Keratinocyte (primary cell): ENCODE measurements around the gene TMEM74B. TPM values are rescaled to one million over a fixed set of nuclear protein-coding genes. Genes with fewer than 3 reads are reported as not detected.

Experiments
- DNase-seq: peaks from one replicate; pipeline ENCODE4 v3.0.0-alpha.2; 2011; ENCODE audit warnings: low read depth, missing footprints, low spot score
- FAIRE-seq: peaks from 2 replicates; lab custom pipeline; 2011; peaks lifted over from hg19 to GRCh38; lab: Jason Lieb, UNC
- H2AFZ ChIP-seq: 2 replicates; pipeline ENCODE4 v1.6.0; 2012; ENCODE audit warnings: low read length, control low read depth, inconsistent platforms; ENCODE audit not compliant: control insufficient read depth
- H3K27ac ChIP-seq: 2 replicates; pipeline ENCODE4 v1.5.1; 2011; ENCODE audit warnings: low read length; ENCODE audit not compliant: control insufficient read depth, insufficient read depth
- H3K27me3 ChIP-seq: 3 replicates; pipeline ENCODE4 v1.6.0; 2011; ENCODE audit warnings: low read length; ENCODE audit not compliant: control insufficient read depth, insufficient read depth; ENCODE audit errors: extremely low read depth
- H3K36me3 ChIP-seq, 2 experiments: 2 replicates in 1 of 2; 3 replicates in 1 of 2; pipeline ENCODE4 v1.5.1; 2011; ENCODE audit warnings: low read length in 2 of 2, mild to moderate bottlenecking in 1 of 2; ENCODE audit not compliant: control insufficient read depth in 2 of 2, insufficient read depth in 2 of 2; ENCODE audit errors: extremely low read depth in 1 of 2
- H3K4me1 ChIP-seq: 3 replicates; pipeline ENCODE4 v1.5.1; 2011; ENCODE audit warnings: low read length; ENCODE audit not compliant: control insufficient read depth, insufficient read depth; ENCODE audit errors: extremely low read depth
- H3K4me2 ChIP-seq: 3 replicates; pipeline ENCODE4 v1.6.0; 2011; ENCODE audit warnings: low read depth, low read length; ENCODE audit not compliant: control insufficient read depth, insufficient read depth; ENCODE audit errors: extremely low read depth
- H3K4me3 ChIP-seq, 3 experiments: fragments of 200-600 bp in 1 of 3; sonication (generic) in 1 of 3; 2 replicates in 2 of 3; 3 replicates in 1 of 3; pipeline ENCODE4 v1.5.1; 2011 to 2016; ENCODE audit warnings: low read length in 3 of 3, mild to moderate bottlenecking in 3 of 3, control low read depth in 2 of 3, inconsistent platforms in 1 of 3, low read depth in 1 of 3, mixed read lengths in 1 of 3, mixed run types in 1 of 3, moderate library complexity in 1 of 3; ENCODE audit not compliant: control insufficient read depth in 2 of 3, insufficient read depth in 2 of 3; ENCODE audit errors: extremely low read depth in 1 of 3
- H3K79me2 ChIP-seq: 2 replicates; pipeline ENCODE4 v1.6.0; 2012; ENCODE audit warnings: low read length; ENCODE audit not compliant: control insufficient read depth, insufficient read depth
- H3K9ac ChIP-seq: 3 replicates; pipeline ENCODE4 v1.6.0; 2011; ENCODE audit warnings: low read length; ENCODE audit not compliant: control insufficient read depth, insufficient read depth; ENCODE audit errors: extremely low read depth
- H3K9me1 ChIP-seq: 3 replicates; pipeline ENCODE4 v1.6.0; 2011; ENCODE audit warnings: low read length; ENCODE audit not compliant: control insufficient read depth, insufficient read depth; ENCODE audit errors: extremely low read depth
- H3K9me3 ChIP-seq: 2 replicates; pipeline ENCODE4 v1.5.1; 2012; ENCODE audit warnings: low read depth, low read length; ENCODE audit not compliant: control insufficient read depth
- H4K20me1 ChIP-seq: 3 replicates; pipeline ENCODE4 v1.6.0; 2011; ENCODE audit warnings: low read length; ENCODE audit not compliant: control insufficient read depth, insufficient read depth; ENCODE audit errors: extremely low read depth
- EZH2 ChIP-seq: IDR thresholded peaks from one replicate; pipeline ENCODE4 v1.6.1; 2012; ENCODE audit warnings: inconsistent platforms, mild to moderate bottlenecking, low read length, moderate library complexity
- dilution Hi-C: fragments of 300-500 bp; cut with MboI; formaldehyde crosslinking; loops from one replicate; pipeline ENCODE4 v1.7.0; 2020; ENCODE audit warnings: low sequenced_read_pairs; ENCODE audit not compliant: extremely low pct_ligation_motif_present
- polyA plus RNA-seq, 5 experiments: library from polyadenylated mRNA; depleted of rRNA in 3 of 5; stranded (reverse) in 3 of 5; stranded (forward) in 1 of 5; unstranded in 1 of 5; fragments of >200 nt; gene quantifications; 1 replicate in 1 of 5; 2 replicates in 3 of 5; 3 replicates in 1 of 5; pipeline versions ENCODE4 v1.2.1 to v1.2.3, GENCODE V29; 2011 to 2012; ENCODE audit warnings: missing spikeins in 2 of 5, low read depth in 1 of 5, low replicate concordance in 1 of 5
- TF ChIP-seq, protein P1 (sequence below), 3 experiments: IDR thresholded peaks in 1 of 3; conservative IDR thresholded peaks in 1 of 3; optimal IDR thresholded peaks in 1 of 3; 2 replicates in 2 of 3; 3 replicates in 1 of 3; pipeline versions ENCODE3 to v1.5.1; 2011; ENCODE audit warnings: low read length in 3 of 3, mild to moderate bottlenecking in 3 of 3, moderate library complexity in 2 of 3, control low read depth in 1 of 3, inconsistent platforms in 1 of 3; ENCODE audit not compliant: insufficient read depth in 2 of 3; ENCODE audit errors: extremely low read depth in 1 of 3

Gene TMEM74B
- polyA plus RNA-seq, 1 donor (not counting 4 experiments of a cell fraction or from before 2014, with no cell fraction given): 0.58 TPM

- Histone ChIP-seq H3K9me1 (no peaks in the 10 kb centered on the region), H4K20me1 (peaks cover 2% of the 10 kb centered on the region), H3K36me3 (peaks cover 39 to 41% of the 10 kb centered on the region in 2 experiments), H3K9ac (no peak overlapping the region), H3K27ac (no peak overlapping the region), H3K4me3 (no peak overlapping the region), H3K27me3 (no peaks in the 10 kb centered on the region), H3K4me1 (no peaks in the 10 kb centered on the region), H2AFZ (no peak overlapping the region), H3K79me2 (no peaks in the 10 kb centered on the region), H3K9me3 (no peaks in the 10 kb centered on the region), H3K4me2 (no peak overlapping the region)
- dilution Hi-C loops: no loop called here
- FAIRE-seq (no peak), DNase-seq (no peak)
- no peak for TF ChIP-seq EZH2
- TF ChIP-seq, protein P1, sequence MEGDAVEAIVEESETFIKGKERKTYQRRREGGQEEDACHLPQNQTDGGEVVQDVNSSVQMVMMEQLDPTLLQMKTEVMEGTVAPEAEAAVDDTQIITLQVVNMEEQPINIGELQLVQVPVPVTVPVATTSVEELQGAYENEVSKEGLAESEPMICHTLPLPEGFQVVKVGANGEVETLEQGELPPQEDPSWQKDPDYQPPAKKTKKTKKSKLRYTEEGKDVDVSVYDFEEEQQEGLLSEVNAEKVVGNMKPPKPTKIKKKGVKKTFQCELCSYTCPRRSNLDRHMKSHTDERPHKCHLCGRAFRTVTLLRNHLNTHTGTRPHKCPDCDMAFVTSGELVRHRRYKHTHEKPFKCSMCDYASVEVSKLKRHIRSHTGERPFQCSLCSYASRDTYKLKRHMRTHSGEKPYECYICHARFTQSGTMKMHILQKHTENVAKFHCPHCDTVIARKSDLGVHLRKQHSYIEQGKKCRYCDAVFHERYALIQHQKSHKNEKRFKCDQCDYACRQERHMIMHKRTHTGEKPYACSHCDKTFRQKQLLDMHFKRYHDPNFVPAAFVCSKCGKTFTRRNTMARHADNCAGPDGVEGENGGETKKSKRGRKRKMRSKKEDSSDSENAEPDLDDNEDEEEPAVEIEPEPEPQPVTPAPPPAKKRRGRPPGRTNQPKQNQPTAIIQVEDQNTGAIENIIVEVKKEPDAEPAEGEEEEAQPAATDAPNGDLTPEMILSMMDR (optimal IDR thresholded peaks at IDR 0.05 in 1 of 3, IDR thresholded peaks at IDR 0.05 in 1 of 3, conservative IDR thresholded peaks at IDR 0.05 in 1 of 3; ENCODE audit: extremely low read depth in 1 of 3, insufficient read depth in 2 of 3, low read length in 3 of 3): no peak
These were observed 21.7 kb downstream of the TMEM74B start for GRCh38 chr20:1163105-1163504.

DNA sequence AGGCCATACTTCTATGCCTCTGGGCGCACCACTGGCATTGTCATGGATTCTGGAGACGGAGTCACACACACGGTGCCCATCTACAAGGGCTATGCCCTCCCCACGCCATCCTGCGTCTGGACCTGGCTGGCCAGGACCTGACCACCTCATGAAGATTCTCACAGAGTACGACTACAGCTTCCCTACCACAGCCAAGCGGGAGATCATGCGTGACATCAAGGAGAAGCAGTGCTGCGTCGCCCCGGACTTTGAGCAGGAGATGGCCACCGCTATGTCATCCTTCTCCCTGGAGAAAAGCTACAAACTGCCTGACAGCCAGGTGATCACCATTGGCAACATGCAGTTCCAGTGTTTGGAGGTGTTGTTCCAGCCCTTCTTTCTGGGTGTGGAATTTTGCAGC is 23.8 kb downstream of the TMEM74B start:
- no peak overlapping the region for H3K4me3 ChIP-seq
- TF ChIP-seq, protein P1 (optimal IDR thresholded peaks at IDR 0.05 in 1 of 3, IDR thresholded peaks at IDR 0.05 in 1 of 3, conservative IDR thresholded peaks at IDR 0.05 in 1 of 3; ENCODE audit: extremely low read depth in 1 of 3, insufficient read depth in 2 of 3, low read length in 3 of 3): no peak
- no peak for TF ChIP-seq EZH2
- no peaks in the 10 kb centered on the region for H3K9me1 ChIP-seq
- H3K9ac ChIP-seq: no peak overlapping the region
- no peaks in the 10 kb centered on the region for H3K79me2 ChIP-seq
- no peak for DNase-seq
- dilution Hi-C loops: no loop called here
- H4K20me1 ChIP-seq: peaks cover 2% of the 10 kb centered on the region
- no peak overlapping the region for H2AFZ ChIP-seq
- no peaks in the 10 kb centered on the region for H3K4me1 ChIP-seq
- no peak for FAIRE-seq
- H3K4me2 ChIP-seq: no peak overlapping the region
- no peaks in the 10 kb centered on the region for H3K27me3 ChIP-seq
- peaks cover 34 to 35% of the 10 kb centered on the region in 2 experiments for H3K36me3 ChIP-seq
- H3K9me3 ChIP-seq: no peaks in the 10 kb centered on the region
- H3K27ac ChIP-seq: no peak overlapping the region
